HepG2 (cell line): ENCODE data around the gene SAMD14. TPM values are rescaled to one million over a fixed set of nuclear protein-coding genes. Genes with fewer than 3 reads are reported as not detected.

Experiments used
- CAMTA2 ChIP-seq: sonication (generic); formaldehyde crosslinking; IDR thresholded peaks from 2 replicates; pipeline ENCODE4 v1.4.0; 2020; ENCODE audit warnings: mild to moderate bottlenecking, missing genetic modification reagents, borderline replicate concordance
- HDAC1 ChIP-seq: sonication (generic); formaldehyde crosslinking; IDR thresholded peaks from 2 replicates; pipeline ENCODE4 v1.5.1; 2020; ENCODE audit warnings: mild to moderate bottlenecking, missing genetic modification reagents
- KDM2A ChIP-seq: sonication (generic); formaldehyde crosslinking; IDR thresholded peaks from 2 replicates; pipeline ENCODE4 v1.4.0; 2020; ENCODE audit warnings: low read depth, missing genetic modification reagents, borderline replicate concordance
- MYPOP ChIP-seq: sonication (generic); formaldehyde crosslinking; IDR thresholded peaks from 2 replicates; pipeline ENCODE4 v1.8.1; 2023; ENCODE audit warnings: mild to moderate bottlenecking, moderate library complexity, missing genetic modification reagents
- PHF5A ChIP-seq: IDR thresholded peaks from one replicate; pipeline ENCODE4 v1.6.1; 2018; ENCODE audit warnings: low read depth, missing genetic modification reagents; ENCODE audit not compliant: unreplicated experiment
- PRPF4 ChIP-seq: fragments of 200-400 bp; formaldehyde crosslinking; IDR thresholded peaks from 2 replicates; pipeline ENCODE4 v1.6.1; 2016; ENCODE audit warnings: low read length, low read depth; ENCODE audit not compliant: poor library complexity, severe bottlenecking
- RORA ChIP-seq: sonication (generic); formaldehyde crosslinking; IDR thresholded peaks from 2 replicates; pipeline ENCODE4 v1.5.0; 2020; ENCODE audit warnings: mild to moderate bottlenecking, missing genetic modification reagents, moderate library complexity
- THAP8 ChIP-seq: sonication (generic); formaldehyde crosslinking; IDR thresholded peaks from 2 replicates; pipeline ENCODE4 v1.5.1; 2020; ENCODE audit warnings: missing genetic modification reagents, mild to moderate bottlenecking, borderline replicate concordance
- ZBTB2 ChIP-seq: sonication (generic); formaldehyde crosslinking; IDR thresholded peaks from 2 replicates; pipeline ENCODE4 v1.8.0; 2022; ENCODE audit warnings: low read depth, missing genetic modification reagents
- ZFY ChIP-seq: sonication (generic); formaldehyde crosslinking; IDR thresholded peaks from 2 replicates; pipeline ENCODE4 v1.4.0; 2020; ENCODE audit warnings: missing genetic modification reagents
- ZNF318 ChIP-seq: sonication (generic); formaldehyde crosslinking; IDR thresholded peaks from 2 replicates; pipeline ENCODE4 v1.4.0; 2020; ENCODE audit warnings: mild to moderate bottlenecking, missing genetic modification reagents
- ZNF572 ChIP-seq: sonication (generic); formaldehyde crosslinking; IDR thresholded peaks from 2 replicates; pipeline ENCODE4 v1.5.1; 2020; ENCODE audit warnings: mild to moderate bottlenecking, missing genetic modification reagents
- polyA plus RNA-seq, 8 experiments: library from polyadenylated mRNA; depleted of rRNA in 3 of 8; stranded (reverse) in 7 of 8; unstranded in 1 of 8; fragments of >200 nt; fragmentation: Illumina TruSeq in 4 of 8; extraction: Trizol in 4 of 8; gene quantifications; 2 replicates each; pipeline versions ENCODE4 v1.2.1 to v1.2.3, GENCODE V29; 2011 to 2016; ENCODE audit warnings: low read depth in 4 of 8, missing spikeins in 1 of 8, mixed read lengths in 1 of 8; ENCODE audit not compliant: insufficient read depth in 1 of 8
- total RNA-seq, 5 experiments: library from RNA; depleted of rRNA; stranded (reverse); fragments of >200 nt; fragmentation: Illumina TruSeq; extraction: Trizol; gene quantifications; 2 replicates each; pipeline ENCODE4 v1.2.3, GENCODE V29; 2016; ENCODE audit warnings: low read depth in 1 of 5
- TF ChIP-seq, protein P1 (sequence below): sonication (generic); formaldehyde crosslinking; IDR thresholded peaks from 2 replicates; pipeline ENCODE4 v1.8.0; 2022; ENCODE audit warnings: missing genetic modification reagents, mild to moderate bottlenecking, moderate library complexity, borderline replicate concordance

The SAMD14 gene
- total and polyA plus RNA-seq, 2 of the 13 experiments (the other 11 are each of a cell fraction or from before 2014, with no cell fraction given), result 0.07 to 0.22 TPM

DNA sequence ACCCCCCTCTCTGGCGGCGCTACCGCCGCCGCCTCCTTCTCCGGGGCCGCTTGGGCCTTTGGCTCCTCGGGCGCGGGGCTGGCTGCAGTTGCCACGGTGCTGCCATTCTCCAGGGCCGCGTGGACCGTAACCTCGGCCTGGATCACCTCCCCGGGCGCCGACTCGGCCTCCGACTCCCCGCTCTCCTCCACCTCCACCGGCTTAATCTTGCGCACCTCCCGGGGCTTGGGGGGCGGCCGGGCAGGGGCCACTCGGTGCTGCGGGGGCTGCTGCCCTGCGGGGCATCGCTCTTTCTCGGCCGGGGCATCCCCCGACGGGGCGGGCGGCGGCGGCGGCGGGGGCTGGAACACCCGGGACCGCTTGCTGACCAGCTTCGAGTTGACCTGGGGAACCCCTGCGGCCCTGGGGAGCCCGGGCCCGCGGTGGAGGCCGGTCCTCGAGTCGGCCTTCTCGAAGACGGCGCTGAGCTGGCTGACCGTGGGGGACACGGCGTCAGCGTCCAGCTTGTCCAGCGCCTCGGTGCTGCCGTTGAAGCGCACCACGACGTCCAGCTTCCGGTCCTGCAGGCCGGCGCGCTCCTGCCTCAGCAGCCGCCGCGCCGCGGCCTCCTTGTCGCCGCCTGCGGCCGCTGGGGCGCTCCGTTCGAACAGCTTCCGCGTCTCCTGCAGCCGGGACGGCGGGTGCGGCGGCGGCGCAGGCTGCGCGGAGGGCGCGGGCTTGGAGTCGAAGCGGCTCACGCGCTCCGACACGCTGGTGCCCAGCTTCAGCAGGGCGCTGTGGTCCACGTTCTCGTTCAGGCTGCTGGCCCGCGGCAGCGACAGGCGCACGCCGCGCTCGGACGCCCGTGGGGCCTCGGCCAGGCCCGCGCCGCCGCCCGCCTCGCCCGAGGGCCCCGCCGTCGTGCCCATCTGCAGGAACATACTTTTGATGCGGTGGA, 19.7 kb upstream of the SAMD14 start (continued):
- TF ChIP-seq ZNF318 (CRISPR knock-in tag) (no peak; the same call in 1 of the 2 replicates), HDAC1 (CRISPR knock-in tag) (peak; percentile 44), THAP8 (CRISPR knock-in tag) (no peak), KDM2A (CRISPR knock-in tag) (0 out of 2 replicates have a peak, but pooled peaks have one; percentile 67), ZNF572 (CRISPR knock-in tag) (no peak), ZBTB2 (CRISPR knock-in tag) (peak; percentile 83), MYPOP (CRISPR knock-in tag) (peak; percentile 69; the same call in 1 of the 2 replicates), RORA (CRISPR knock-in tag) (no peak), PHF5A (CRISPR knock-in tag) (no peak), CAMTA2 (no peak; the same call in 1 of the 2 replicates), ZFY (CRISPR knock-in tag) (peak; percentile 93), PRPF4 (no peak)
- TF ChIP-seq, protein P1, sequence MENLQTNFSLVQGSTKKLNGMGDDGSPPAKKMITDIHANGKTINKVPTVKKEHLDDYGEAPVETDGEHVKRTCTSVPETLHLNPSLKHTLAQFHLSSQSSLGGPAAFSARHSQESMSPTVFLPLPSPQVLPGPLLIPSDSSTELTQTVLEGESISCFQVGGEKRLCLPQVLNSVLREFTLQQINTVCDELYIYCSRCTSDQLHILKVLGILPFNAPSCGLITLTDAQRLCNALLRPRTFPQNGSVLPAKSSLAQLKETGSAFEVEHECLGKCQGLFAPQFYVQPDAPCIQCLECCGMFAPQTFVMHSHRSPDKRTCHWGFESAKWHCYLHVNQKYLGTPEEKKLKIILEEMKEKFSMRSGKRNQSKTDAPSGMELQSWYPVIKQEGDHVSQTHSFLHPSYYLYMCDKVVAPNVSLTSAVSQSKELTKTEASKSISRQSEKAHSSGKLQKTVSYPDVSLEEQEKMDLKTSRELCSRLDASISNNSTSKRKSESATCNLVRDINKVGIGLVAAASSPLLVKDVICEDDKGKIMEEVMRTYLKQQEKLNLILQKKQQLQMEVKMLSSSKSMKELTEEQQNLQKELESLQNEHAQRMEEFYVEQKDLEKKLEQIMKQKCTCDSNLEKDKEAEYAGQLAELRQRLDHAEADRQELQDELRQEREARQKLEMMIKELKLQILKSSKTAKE, result no peak
